K562 (cell line): Measurements from ENCODE around the gene EDEM2. TPM values are rescaled to one million over a fixed set of nuclear protein-coding genes. Genes with fewer than 3 reads are reported as not detected.

ENCODE experiments used
- ARHGAP35 ChIP-seq: fragments of 450-650 bp; IDR thresholded peaks from 2 replicates; pipeline ENCODE4 v1.6.1; 2018; ENCODE audit not compliant: partially characterized antibody
- ETV5 ChIP-seq: sonication (generic); formaldehyde crosslinking; IDR thresholded peaks from 2 replicates; pipeline ENCODE4 v1.4.0; 2020; ENCODE audit warnings: low read depth, mild to moderate bottlenecking, missing genetic modification reagents
- HDAC1 ChIP-seq, 2 experiments: fragments of 450-650 bp; IDR thresholded peaks; 2 replicates each; pipeline ENCODE4 v1.6.1; 2016 to 2017; ENCODE audit warnings: inconsistent platforms in 1 of 2, mild to moderate bottlenecking in 1 of 2, moderate library complexity in 1 of 2
- HDAC3 ChIP-seq: fragments of 450-650 bp; IDR thresholded peaks from 2 replicates; pipeline ENCODE4 v1.6.1; 2018; ENCODE audit warnings: borderline replicate concordance, mild to moderate bottlenecking, moderate library complexity; ENCODE audit not compliant: partially characterized antibody
- HDAC6 ChIP-seq: IDR thresholded peaks from 2 replicates; pipeline ENCODE4 v1.6.1; 2012; ENCODE audit warnings: low read depth, mild to moderate bottlenecking, control low read depth, inconsistent platforms, low read length, moderate library complexity
- HLTF ChIP-seq: fragments of 450-650 bp; IDR thresholded peaks from 2 replicates; pipeline ENCODE4 v1.6.1; 2016
- NRF1 ChIP-seq, 2 experiments: fragments of 450-650 bp; IDR thresholded peaks in 1 of 2; conservative IDR thresholded peaks in 1 of 2; 2 replicates each; pipeline ENCODE4 v1.6.1; 2014; ENCODE audit warnings: mild to moderate bottlenecking in 2 of 2
- RCOR1 ChIP-seq, 2 experiments: IDR thresholded peaks; 2 replicates each; pipeline ENCODE4 v1.6.1; 2012; ENCODE audit warnings: low read depth in 2 of 2, low read length in 2 of 2, borderline replicate concordance in 1 of 2, improper control_type of control experiment in 1 of 2
- SOX6 ChIP-seq: fragments of 450-650 bp; IDR thresholded peaks from 2 replicates; pipeline ENCODE4 v1.6.1; 2014; ENCODE audit warnings: mild to moderate bottlenecking
- TAL1 ChIP-seq: fragments of 450-650 bp; IDR thresholded peaks from 2 replicates; pipeline ENCODE4 v1.6.1; 2016; ENCODE audit warnings: mild to moderate bottlenecking
- TCFL5 ChIP-seq: fragments of 250-450 bp; sonication (Bioruptor Pico); conservative IDR thresholded peaks from 2 replicates; pipeline ENCODE4 v1.6.1; 2021; ENCODE audit warnings: mild to moderate bottlenecking, moderate library complexity, matching md5 sums
- TEAD4 ChIP-seq, 2 experiments: sonication (generic) in 1 of 2; formaldehyde crosslinking in 1 of 2; IDR thresholded peaks; 2 replicates each; pipeline versions ENCODE4 v1.6.1 to v1.8.0; 2012 to 2022; ENCODE audit warnings: borderline replicate concordance in 1 of 2, inconsistent platforms in 1 of 2, low read length in 1 of 2, mild to moderate bottlenecking in 1 of 2, missing genetic modification reagents in 1 of 2
- XRCC3 ChIP-seq: fragments of 450-650 bp; IDR thresholded peaks from 2 replicates; pipeline ENCODE4 v1.6.1; 2017; ENCODE audit warnings: mild to moderate bottlenecking, moderate library complexity
- ZNF212 ChIP-seq: fragments of 450-650 bp; formaldehyde crosslinking; IDR thresholded peaks from 2 replicates; pipeline ENCODE4 v1.4.0; 2020; ENCODE audit warnings: mild to moderate bottlenecking
- polyA plus RNA-seq, 8 experiments: library from polyadenylated mRNA; depleted of rRNA in 4 of 8; stranded (reverse) in 5 of 8; unstranded in 3 of 8; fragments of >200 nt; fragmentation: Nextera tagmentation in 2 of 8; fragmentation: Illumina TruSeq in 1 of 8; extraction: Ambion mirVana in 2 of 8; extraction: Trizol in 1 of 8; gene quantifications; 2 replicates each; pipeline versions ENCODE4 v1.2.1 to v1.2.3, GENCODE V29; 2011 to 2014; ENCODE audit warnings: inconsistent platforms in 1 of 8, missing spikeins in 1 of 8
- total RNA-seq, 7 experiments: library from RNA; depleted of rRNA in 6 of 7; stranded (reverse); fragments of >200 nt in 6 of 7; fragmentation: Illumina TruSeq in 2 of 7; extraction: Trizol in 2 of 7; gene quantifications; 2 replicates each; pipeline versions ENCODE4 v1.2.1 to v1.2.3, GENCODE V29; 2011 to 2021; ENCODE audit warnings: low replicate concordance in 1 of 7
- TF ChIP-seq, protein P1 (sequence below): IDR thresholded peaks from 2 replicates; pipeline ENCODE4 v1.6.1; 2014; ENCODE audit warnings: antibody characterized with exemption
- TF ChIP-seq, protein P2 (sequence below): IDR thresholded peaks from 2 replicates; pipeline ENCODE4 v1.6.1; 2011; ENCODE audit warnings: borderline replicate concordance, low read depth, mild to moderate bottlenecking, moderate library complexity, low read length; ENCODE audit not compliant: insufficient read depth, poor library complexity, severe bottlenecking

Gene EDEM2
- total and polyA plus RNA-seq, 9 of the 15 experiments (the other 6 are each of a cell fraction or from before 2014, with no cell fraction given), result 6.9 to 11.0 (median 9.7) TPM

DNA sequence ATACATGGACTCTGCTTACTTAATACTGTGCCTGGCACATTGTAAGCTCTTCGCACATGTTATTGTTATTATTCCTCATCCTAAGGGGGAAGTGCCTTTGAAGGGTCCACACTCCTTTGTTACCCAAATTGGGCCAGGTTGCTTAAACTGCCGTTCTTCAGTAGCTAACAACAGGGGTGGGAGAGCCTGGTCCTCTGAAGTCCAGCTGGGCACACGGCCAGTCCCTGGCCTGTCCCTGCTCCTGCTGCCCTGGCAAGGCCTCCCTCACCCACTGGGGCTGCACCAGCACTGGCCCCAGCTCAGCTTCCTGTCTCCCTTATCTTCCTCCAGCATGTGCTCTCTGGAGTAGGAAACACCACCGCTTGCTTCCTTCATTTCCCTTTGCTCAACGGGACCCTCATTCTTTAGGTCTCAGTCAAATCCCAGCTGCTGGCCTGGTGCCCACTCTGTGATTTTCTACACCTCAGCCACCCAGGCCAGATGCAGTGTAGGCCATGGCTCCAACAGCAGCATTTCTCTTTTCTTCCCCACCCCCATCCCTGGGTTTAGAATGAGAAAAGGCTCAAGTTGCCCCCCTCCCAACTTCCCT lies 19.2 kb upstream of the EDEM2 start (continued):
- TF ChIP-seq, protein P1, sequence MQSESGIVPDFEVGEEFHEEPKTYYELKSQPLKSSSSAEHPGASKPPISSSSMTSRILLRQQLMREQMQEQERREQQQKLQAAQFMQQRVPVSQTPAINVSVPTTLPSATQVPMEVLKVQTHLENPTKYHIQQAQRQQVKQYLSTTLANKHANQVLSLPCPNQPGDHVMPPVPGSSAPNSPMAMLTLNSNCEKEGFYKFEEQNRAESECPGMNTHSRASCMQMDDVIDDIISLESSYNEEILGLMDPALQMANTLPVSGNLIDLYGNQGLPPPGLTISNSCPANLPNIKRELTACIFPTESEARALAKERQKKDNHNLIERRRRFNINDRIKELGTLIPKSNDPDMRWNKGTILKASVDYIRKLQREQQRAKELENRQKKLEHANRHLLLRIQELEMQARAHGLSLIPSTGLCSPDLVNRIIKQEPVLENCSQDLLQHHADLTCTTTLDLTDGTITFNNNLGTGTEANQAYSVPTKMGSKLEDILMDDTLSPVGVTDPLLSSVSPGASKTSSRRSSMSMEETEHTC, result no peak
- TF ChIP-seq ARHGAP35 (no peak), NRF1 (conservative IDR thresholded peaks at IDR 0.05 in 1 of 2, IDR thresholded peaks at IDR 0.05 in 1 of 2) (no peak), ETV5 (CRISPR knock-in tag) (peak; percentile 65; the same call in 1 of the 2 replicates), HDAC3 (no peak), HDAC6 (no peak), ZNF212 (CRISPR knock-in tag) (no peak), XRCC3 (no peak), TEAD4 (IDR thresholded peaks at IDR 0.05; ENCODE audit: low read length) (0 out of 2 replicates have a peak, but pooled peaks have one; percentile 18), TEAD4 (CRISPR knock-in tag; IDR thresholded peaks at IDR 0.05; ENCODE audit: borderline replicate concordance) (no peak), TAL1 (peak; percentile 56), HLTF (no peak), HDAC1 (IDR thresholded peaks at IDR 0.05) (peak in 1 of 2 experiments; percentile 77; a peak in 2 of 4 replicates), TCFL5 (CRISPR knock-in tag) (no peak), RCOR1 (IDR thresholded peaks at IDR 0.05; ENCODE audit: borderline replicate concordance in 1 of 2, low read depth in 2 of 2, low read length in 2 of 2) (peak in 1 of 2 experiments; percentile 81; a peak in 2 of 4 replicates), SOX6 (peak; percentile 11; the same call in 1 of the 2 replicates)
- TF ChIP-seq, protein P2, sequence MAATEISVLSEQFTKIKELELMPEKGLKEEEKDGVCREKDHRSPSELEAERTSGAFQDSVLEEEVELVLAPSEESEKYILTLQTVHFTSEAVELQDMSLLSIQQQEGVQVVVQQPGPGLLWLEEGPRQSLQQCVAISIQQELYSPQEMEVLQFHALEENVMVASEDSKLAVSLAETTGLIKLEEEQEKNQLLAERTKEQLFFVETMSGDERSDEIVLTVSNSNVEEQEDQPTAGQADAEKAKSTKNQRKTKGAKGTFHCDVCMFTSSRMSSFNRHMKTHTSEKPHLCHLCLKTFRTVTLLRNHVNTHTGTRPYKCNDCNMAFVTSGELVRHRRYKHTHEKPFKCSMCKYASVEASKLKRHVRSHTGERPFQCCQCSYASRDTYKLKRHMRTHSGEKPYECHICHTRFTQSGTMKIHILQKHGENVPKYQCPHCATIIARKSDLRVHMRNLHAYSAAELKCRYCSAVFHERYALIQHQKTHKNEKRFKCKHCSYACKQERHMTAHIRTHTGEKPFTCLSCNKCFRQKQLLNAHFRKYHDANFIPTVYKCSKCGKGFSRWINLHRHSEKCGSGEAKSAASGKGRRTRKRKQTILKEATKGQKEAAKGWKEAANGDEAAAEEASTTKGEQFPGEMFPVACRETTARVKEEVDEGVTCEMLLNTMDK, result no peak
- TF ChIP-seq, all 486 proteins: peak for 35
